ENCODE measurements around the gene HSPBP1. TPM values are rescaled to one million over a fixed set of nuclear protein-coding genes. Genes with fewer than 3 reads are reported as not detected.

The HSPBP1 gene
- total RNA-seq, 1 experiment from 2014 or later = 65.2 TPM

- ATAC-seq = no peak
- POLR2A ChIA-PET = no interaction called here
- peaks cover 29% of the 10 kb centered on the region for H3K36me3 Mint-ChIP-seq
- CTCF ChIA-PET = no interaction called here
- no peak for DNase-seq (ENCODE audit: low spot score)
- peaks cover 3% of the 10 kb centered on the region for H3K4me1 Mint-ChIP-seq
- H3K27ac Mint-ChIP-seq = no peak overlapping the region
- H3K27me3 Mint-ChIP-seq (ENCODE audit: low read depth) = no peaks in the 10 kb centered on the region
- no peak overlapping the region for H3K4me3 Mint-ChIP-seq
- TF ChIP-seq TP53 (CRISPR knock-in tag; IDR thresholded peaks at IDR 0.05) (no peak), FOXP4 (CRISPR knock-in tag; IDR thresholded peaks at IDR 0.05) (no peak), ETV6 (CRISPR knock-in tag; IDR thresholded peaks at IDR 0.05) (no peak), IRF2 (CRISPR knock-in tag; IDR thresholded peaks at IDR 0.05; ENCODE audit: borderline replicate concordance, low read depth) (no peak), USF2 (CRISPR knock-in tag; IDR thresholded peaks at IDR 0.05) (no peak), MAX (CRISPR knock-in tag; IDR thresholded peaks at IDR 0.05) (no peak), ZNF512 (CRISPR knock-in tag; IDR thresholded peaks at IDR 0.05; ENCODE audit: borderline replicate concordance) (no peak), ZNF425 (CRISPR knock-in tag; conservative IDR thresholded peaks at IDR 0.05) (no peak), ZNF263 (CRISPR knock-in tag; IDR thresholded peaks at IDR 0.05; ENCODE audit: low read depth) (no peak), HMGA2 (CRISPR knock-in tag; IDR thresholded peaks at IDR 0.05) (no peak), ZNF671 (CRISPR knock-in tag; IDR thresholded peaks at IDR 0.05) (no peak)
- TF ChIP-seq, protein P1, sequence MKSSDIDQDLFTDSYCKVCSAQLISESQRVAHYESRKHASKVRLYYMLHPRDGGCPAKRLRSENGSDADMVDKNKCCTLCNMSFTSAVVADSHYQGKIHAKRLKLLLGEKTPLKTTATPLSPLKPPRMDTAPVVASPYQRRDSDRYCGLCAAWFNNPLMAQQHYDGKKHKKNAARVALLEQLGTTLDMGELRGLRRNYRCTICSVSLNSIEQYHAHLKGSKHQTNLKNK (CRISPR knock-in tag; IDR thresholded peaks at IDR 0.05) = no peak
- TF ChIP-seq, protein P2, sequence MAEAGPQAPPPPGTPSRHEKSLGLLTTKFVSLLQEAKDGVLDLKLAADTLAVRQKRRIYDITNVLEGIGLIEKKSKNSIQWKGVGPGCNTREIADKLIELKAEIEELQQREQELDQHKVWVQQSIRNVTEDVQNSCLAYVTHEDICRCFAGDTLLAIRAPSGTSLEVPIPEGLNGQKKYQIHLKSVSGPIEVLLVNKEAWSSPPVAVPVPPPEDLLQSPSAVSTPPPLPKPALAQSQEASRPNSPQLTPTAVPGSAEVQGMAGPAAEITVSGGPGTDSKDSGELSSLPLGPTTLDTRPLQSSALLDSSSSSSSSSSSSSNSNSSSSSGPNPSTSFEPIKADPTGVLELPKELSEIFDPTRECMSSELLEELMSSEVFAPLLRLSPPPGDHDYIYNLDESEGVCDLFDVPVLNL (CRISPR knock-in tag; IDR thresholded peaks at IDR 0.05; ENCODE audit: borderline replicate concordance, low read depth) = no peak
- TF ChIP-seq, protein P3, sequence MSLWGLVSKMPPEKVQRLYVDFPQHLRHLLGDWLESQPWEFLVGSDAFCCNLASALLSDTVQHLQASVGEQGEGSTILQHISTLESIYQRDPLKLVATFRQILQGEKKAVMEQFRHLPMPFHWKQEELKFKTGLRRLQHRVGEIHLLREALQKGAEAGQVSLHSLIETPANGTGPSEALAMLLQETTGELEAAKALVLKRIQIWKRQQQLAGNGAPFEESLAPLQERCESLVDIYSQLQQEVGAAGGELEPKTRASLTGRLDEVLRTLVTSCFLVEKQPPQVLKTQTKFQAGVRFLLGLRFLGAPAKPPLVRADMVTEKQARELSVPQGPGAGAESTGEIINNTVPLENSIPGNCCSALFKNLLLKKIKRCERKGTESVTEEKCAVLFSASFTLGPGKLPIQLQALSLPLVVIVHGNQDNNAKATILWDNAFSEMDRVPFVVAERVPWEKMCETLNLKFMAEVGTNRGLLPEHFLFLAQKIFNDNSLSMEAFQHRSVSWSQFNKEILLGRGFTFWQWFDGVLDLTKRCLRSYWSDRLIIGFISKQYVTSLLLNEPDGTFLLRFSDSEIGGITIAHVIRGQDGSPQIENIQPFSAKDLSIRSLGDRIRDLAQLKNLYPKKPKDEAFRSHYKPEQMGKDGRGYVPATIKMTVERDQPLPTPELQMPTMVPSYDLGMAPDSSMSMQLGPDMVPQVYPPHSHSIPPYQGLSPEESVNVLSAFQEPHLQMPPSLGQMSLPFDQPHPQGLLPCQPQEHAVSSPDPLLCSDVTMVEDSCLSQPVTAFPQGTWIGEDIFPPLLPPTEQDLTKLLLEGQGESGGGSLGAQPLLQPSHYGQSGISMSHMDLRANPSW (CRISPR knock-in tag; conservative IDR thresholded peaks at IDR 0.05; ENCODE audit: low read depth) = no peak
- no peaks in the 10 kb centered on the region for H3K9me3 Mint-ChIP-seq
Measured at GRCh38 chr19:55310498-55310897, 30.6 kb upstream of the HSPBP1 start.
